ENCODE data around the gene HERPUD1. TPM values are rescaled to one million over a fixed set of nuclear protein-coding genes. Genes with fewer than 3 reads are reported as not detected.

The HERPUD1 gene
- total and polyA plus RNA-seq, 4 donors, result 57.8 to 219 (median 118) TPM

GRCh38 chr16:56993204-56993603 lies 61.3 kb downstream of the HERPUD1 start:
- Histone ChIP-seq H3K27ac (ENCODE audit: low read depth in 1 of 2, low read length in 2 of 2) (no peak overlapping the region), H3K4me3 (ENCODE audit: low read depth in 1 of 3, low read length in 3 of 3) (no peak overlapping the region), H3K9ac (ENCODE audit: low read depth in 1 of 2, low read length in 2 of 2) (no peak overlapping the region), H3K36me3 (ENCODE audit: control insufficient read depth in 4 of 4, insufficient read depth in 3 of 4, low read depth in 1 of 4, low read length in 3 of 4) (no peaks in the 10 kb centered on the region), H3K27me3 (ENCODE audit: control insufficient read depth in 4 of 4, insufficient read depth in 4 of 4, low read length in 3 of 4) (no peaks in the 10 kb centered on the region), H3K4me1 (ENCODE audit: control insufficient read depth in 4 of 4, insufficient read depth in 4 of 4, low read length in 3 of 4) (peaks cover 1 to 20% (median 12%) of the 10 kb centered on the region in 4 donors), H3K9me3 (ENCODE audit: control insufficient read depth in 4 of 4, low read length in 3 of 4) (no peaks in the 10 kb centered on the region)
- WGBS, result 67% methylated on average over 2 of the region's 2 CpGs
- no peak for DNase-seq (ENCODE audit: low spot score)
- TF ChIP-seq MAX (IDR thresholded peaks at IDR 0.05), result no peak

GRCh38 chr16:56994311-56994710 lies 62.4 kb downstream of the HERPUD1 start:
- H3K9ac ChIP-seq (ENCODE audit: low read depth in 1 of 2, low read length in 2 of 2), result no peak overlapping the region
- no peak for TF ChIP-seq RXRA (IDR thresholded peaks at IDR 0.05)
- TF ChIP-seq CTCF (IDR thresholded peaks at IDR 0.05; ENCODE audit: low read depth, low read length, missing input control), result no peak
- TF ChIP-seq HNF4A (conservative IDR thresholded peaks at IDR 0.05), result no peak
- no peak for TF ChIP-seq ATF3 (IDR thresholded peaks at IDR 0.05)
- no peak for TF ChIP-seq RAD21 (IDR thresholded peaks at IDR 0.05)
- TF ChIP-seq YY1 (IDR thresholded peaks at IDR 0.05), result no peak
- TF ChIP-seq NR2F2 (IDR thresholded peaks at IDR 0.05), result no peak
- no peak for TF ChIP-seq HNF4G (IDR thresholded peaks at IDR 0.05)
- TF ChIP-seq FOXA1 (IDR thresholded peaks at IDR 0.05), result no peak
- TF ChIP-seq EGR1 (IDR thresholded peaks at IDR 0.05; ENCODE audit: low read depth in 2 of 2), result no peak
- H3K9me3 ChIP-seq (ENCODE audit: control insufficient read depth in 4 of 4, low read length in 3 of 4), result no peaks in the 10 kb centered on the region
- no peak overlapping the region for H3K27ac ChIP-seq (ENCODE audit: low read depth in 1 of 2, low read length in 2 of 2)
- no peaks in the 10 kb centered on the region for H3K36me3 ChIP-seq (ENCODE audit: control insufficient read depth in 4 of 4, insufficient read depth in 3 of 4, low read depth in 1 of 4, low read length in 3 of 4)
- WGBS, result 81% methylated on average over 5 of the region's 5 CpGs
- peaks cover 1 to 13% (median 8%) of the 10 kb centered on the region in 4 donors for H3K4me1 ChIP-seq (ENCODE audit: control insufficient read depth in 4 of 4, insufficient read depth in 4 of 4, low read length in 3 of 4)
- no peak overlapping the region for H3K4me3 ChIP-seq (ENCODE audit: low read depth in 1 of 3, low read length in 3 of 3)
- DNase-seq (ENCODE audit: low spot score), result no peak
- no peaks in the 10 kb centered on the region for H3K27me3 ChIP-seq (ENCODE audit: control insufficient read depth in 4 of 4, insufficient read depth in 4 of 4, low read length in 3 of 4)

Other genes with a start within 250 kb of the HERPUD1 start
- gene MT1X, start 249.7 kb upstream of the HERPUD1 start, total RNA-seq, result 100 to 1,000 TPM; 213 to 754 TPM
- 1,000 to 10,000 TPM; 2,051 to 3,979 TPM for gene MT1X, start 249.7 kb upstream of the HERPUD1 start, polyA plus RNA-seq
- 10 to 100 TPM; 11.3 to 31.8 TPM for gene NUP93, start 202.0 kb upstream of the HERPUD1 start, total RNA-seq
- 1 to 10 TPM; 8.2 to 8.4 TPM for gene NUP93, start 202.0 kb upstream of the HERPUD1 start, polyA plus RNA-seq
- gene SLC12A3, start 66.9 kb upstream of the HERPUD1 start, total RNA-seq, result under 1 TPM in 1 of 2 donors, not detected in 1; 0.09 TPM
- not detected for gene SLC12A3, start 66.9 kb upstream of the HERPUD1 start, polyA plus RNA-seq
- 10 to 100 TPM in 1 of 2 donors, 1 to 10 TPM in 1; 3.3 to 24.0 TPM for gene CETP, start 29.8 kb downstream of the HERPUD1 start, total RNA-seq
- gene CETP, start 29.8 kb downstream of the HERPUD1 start, polyA plus RNA-seq, result 1 to 10 TPM; 4.1 to 8.5 TPM
- 10 to 100 TPM; 11.9 to 23.3 TPM for gene NLRC5, start 57.4 kb downstream of the HERPUD1 start, total RNA-seq
- 1 to 10 TPM; 4.7 to 5.6 TPM for gene NLRC5, start 57.4 kb downstream of the HERPUD1 start, polyA plus RNA-seq
- 10 to 100 TPM; 10.1 to 11.9 TPM for gene CPNE2, start 160.4 kb downstream of the HERPUD1 start, total RNA-seq
- gene CPNE2, start 160.4 kb downstream of the HERPUD1 start, polyA plus RNA-seq, result 10 to 100 TPM in 1 of 2 donors, 1 to 10 TPM in 1; 6.8 to 14.6 TPM